Loucy (cell line): Measurements from ENCODE around the gene GBA2.

Source experiments
- CTCF ChIP-seq: fragments of 200-600 bp; sonication (generic); conservative IDR thresholded peaks from 2 replicates; pipeline ENCODE4 v1.5.1; 2014; ENCODE audit warnings: mild to moderate bottlenecking, antibody characterized with exemption, low read length
- EZH2phosphoT487 ChIP-seq: fragments of 200-600 bp; IDR thresholded peaks from 2 replicates; pipeline ENCODE4 v1.6.1; 2018; ENCODE audit warnings: antibody characterized with exemption, mild to moderate bottlenecking, moderate library complexity, borderline replicate concordance

- TF ChIP-seq CTCF (no peak), EZH2phosphoT487 (no peak)
Observed at GRCh38 chr9:35774907-35775635, 26.0 kb upstream of the GBA2 start.
